Dermis blood vessel endothelial cell (primary cell): ENCODE measurements around the gene PLS3. TPM values are rescaled to one million over a fixed set of nuclear protein-coding genes. Genes with fewer than 3 reads are reported as not detected.

Experiments used
- DNase-seq: peaks from one replicate; pipeline ENCODE4 v3.0.0; 2010
- total RNA-seq: library from RNA; depleted of rRNA; stranded (reverse); fragments of >200 nt; gene quantifications from 2 replicates; pipeline ENCODE4 v1.2.3, GENCODE V29; 2014

Gene PLS3
- total RNA-seq, 1 donor from 2014 or later: 530 TPM

GRCh38 chrX:115573185-115573584 is 12.2 kb downstream of the PLS3 start:
- DNase-seq: no peak

DNA sequence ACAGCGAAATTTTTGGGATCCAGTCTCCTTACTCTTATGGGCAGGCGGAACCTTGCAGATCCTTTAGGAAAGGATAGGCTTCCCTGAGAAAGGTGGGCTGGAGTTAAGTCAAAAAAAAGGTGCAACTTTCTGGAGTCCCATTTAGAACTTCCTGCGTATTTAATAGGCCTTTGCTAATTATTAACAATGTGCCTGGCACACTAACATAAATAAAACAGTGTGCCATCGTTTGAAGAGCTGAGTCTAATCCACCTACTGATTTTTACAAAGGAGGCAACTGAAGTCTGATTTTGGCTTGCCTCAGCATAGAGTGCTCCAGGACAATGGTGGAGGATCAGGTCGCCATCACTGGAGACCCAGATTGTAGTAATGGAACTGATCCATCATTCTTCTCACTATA is 15.7 kb downstream of the PLS3 start:
- no peak for DNase-seq

GRCh38 chrX:115579327-115579726 is 18.4 kb downstream of the PLS3 start:
- DNase-seq: no peak

DNA sequence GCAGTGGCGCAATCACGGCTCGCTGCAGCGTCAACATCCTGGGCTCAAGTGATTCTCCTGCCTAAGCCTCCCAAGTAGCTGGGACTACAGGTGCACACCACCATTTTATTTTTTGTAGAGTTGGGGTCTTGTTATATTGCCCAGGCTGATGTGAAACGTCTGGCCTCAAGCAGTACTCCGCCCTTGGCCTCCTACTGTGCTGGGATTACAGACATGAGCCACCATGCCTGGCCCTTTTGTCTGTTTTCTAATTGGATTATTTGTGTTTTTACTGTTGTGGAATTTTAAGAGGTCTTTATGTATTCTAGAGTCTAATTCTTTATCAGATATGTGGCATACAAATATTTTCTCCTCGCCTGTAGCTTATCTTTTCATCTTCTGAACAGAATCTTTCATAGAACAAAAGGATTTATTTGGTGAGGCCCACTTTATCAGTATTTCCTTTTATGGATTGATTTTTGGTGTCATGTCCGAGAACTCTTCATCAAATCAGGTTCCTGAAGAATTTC is 18.9 kb downstream of the PLS3 start:
- no peak for DNase-seq

DNA sequence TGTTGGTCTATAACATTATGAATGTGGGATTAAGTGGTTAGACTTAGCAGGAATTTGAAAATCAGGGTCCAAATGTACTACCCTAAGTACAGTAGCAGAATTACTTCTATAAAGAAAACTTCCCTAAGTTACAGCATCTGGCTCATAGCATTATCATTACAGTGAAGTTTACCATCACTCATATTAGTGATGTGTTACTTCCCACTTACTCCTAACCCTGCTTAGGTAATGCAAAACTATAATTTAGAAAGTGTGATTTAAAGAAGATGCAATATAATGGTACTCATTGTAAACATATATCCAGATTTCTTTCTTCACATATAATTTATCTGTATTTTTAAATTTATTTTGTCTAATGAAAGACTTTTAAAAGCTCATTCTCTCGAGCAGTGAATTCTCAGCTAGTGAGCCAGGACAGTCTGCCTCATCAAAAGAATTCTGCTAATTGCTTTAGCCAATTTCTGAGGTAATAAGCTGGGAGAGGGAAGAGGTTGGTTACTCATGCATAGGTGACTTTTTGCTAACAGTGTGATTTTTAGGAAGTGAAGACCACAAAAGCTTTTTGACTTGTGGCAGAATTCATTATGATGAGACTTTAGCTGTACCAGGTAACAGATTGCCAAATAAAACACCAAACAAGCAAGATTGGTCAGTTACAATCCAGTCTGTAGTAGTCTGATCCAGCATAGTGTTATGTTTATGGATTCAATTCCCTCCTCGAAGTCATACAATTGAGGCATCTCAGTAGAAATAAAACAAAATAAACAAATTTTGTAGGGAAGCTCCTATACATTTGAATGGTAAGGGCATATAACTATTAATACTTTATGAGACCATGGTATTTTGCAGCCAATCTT is 21.0 kb downstream of the PLS3 start:
- DNase-seq: no peak

DNA sequence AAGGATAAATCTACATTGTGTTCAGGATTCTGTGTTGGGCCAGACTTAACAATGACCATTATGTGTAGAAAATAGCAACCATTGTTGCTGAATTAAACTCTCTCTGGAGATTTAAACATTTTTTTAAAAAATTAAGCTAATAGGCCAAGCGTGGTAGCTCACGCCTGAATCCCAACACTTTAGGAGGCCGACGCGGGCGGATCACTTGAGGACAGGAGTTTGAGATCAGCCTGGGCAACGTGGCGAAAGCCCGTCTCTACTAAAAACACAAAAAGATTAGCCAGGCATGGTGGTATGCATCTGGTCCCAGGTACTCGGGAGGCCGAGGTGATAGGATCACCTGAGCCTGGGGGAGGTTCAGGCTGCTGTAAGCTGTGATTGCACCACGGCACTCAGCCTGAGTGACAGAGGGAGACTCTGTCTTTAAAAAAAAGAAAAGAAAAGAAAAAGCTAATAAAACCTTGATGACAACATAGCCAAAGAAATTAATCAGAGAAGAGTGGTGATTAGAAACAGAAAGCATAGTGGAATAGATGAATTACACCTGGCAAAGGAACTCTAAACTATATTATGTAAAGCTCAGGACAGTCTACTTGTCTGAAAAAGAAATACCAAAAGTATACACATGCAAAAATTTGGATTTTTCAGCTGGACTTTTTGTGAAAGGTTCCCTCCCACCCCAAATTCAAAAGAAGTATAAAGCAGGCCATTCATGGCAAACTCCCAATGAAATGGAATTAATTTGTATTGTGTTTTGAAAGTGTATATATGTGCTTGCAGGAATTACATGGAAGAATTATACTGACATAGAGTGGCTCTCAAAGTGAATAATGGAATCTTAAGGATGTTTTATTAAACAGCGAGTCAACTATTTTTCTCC is 21.9 kb downstream of the PLS3 start:
- no peak for DNase-seq

GRCh38 chrX:115583496-115584004 is 22.6 kb downstream of the PLS3 start:
- DNase-seq: peak; percentile 28

DNA sequence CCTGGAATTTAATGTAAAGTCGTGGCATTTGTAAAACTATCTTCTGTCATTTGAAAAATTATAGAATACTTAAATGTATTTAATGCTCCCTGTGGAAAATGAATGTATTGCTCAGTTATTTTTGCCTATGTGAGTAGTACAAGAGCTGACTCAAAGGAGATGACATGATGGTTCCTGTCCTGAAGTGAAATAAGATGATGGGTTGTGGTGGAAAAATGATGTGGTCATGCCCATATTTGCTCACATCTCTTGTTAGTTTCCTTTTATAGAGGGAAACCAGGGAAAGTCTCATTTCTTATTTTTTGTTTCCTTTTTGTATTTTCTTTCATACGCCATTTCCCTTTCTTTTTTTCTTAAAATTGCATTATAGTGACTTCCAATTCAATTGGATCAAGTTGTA is 23.7 kb downstream of the PLS3 start:
- peak; percentile 71 for DNase-seq

DNA sequence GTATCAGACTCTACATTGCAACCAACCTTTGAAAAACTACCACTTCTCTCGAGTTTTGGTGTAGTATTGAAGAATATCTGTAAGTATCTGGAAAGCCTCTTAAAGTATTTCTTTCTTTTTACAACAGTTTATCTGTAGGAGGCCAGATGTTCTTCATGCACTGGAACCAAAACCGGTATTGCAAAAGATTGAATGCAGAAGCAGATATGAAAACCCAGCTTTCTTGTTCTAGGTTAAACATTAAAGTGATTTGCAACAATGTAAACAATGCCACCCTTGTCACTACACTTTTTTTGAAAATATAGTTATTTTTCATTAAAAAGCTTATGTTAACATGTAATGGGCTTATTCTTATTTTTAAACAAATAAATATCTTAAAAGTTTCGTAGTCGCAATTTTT is 27.2 kb downstream of the PLS3 start:
- no peak for DNase-seq

DNA sequence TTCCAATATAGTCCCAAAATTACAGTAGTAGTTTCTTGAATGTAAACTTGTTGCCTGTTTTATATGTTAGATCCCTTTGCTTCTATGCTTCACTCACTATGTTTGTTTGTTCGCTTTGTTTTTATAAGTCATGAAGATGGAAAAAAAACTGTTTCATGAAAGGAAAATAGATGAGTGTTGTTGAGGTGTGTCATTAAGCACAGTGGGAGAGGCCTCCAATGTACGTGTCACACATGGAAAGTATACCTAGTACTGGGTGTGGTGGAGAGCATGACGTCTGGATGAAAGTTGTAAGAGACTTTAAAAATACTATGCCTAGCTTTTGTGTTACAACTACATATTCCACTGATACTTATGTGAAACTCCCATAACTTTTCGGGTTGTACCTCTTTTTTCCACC is 28.4 kb downstream of the PLS3 start:
- no peak for DNase-seq

DNA sequence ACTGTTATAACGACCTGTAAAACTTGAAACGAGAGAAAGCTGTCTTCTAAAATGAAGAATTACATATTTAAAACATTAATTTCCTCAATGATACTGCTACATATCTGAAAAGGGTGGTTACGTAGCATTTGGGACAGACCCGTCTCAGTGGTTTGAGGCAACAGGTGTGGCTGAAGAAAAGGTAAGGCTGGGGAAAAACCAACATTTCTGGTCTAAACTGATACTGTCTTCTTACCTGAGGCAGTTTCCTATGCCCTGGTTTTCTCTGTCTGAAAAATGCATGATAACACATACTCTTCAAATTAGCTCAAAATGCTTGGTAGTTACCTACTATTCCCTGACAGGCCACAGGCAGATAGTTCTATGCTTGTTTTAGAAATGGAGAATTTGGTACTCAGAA is 30.4 kb downstream of the PLS3 start:
- DNase-seq: no peak

DNA sequence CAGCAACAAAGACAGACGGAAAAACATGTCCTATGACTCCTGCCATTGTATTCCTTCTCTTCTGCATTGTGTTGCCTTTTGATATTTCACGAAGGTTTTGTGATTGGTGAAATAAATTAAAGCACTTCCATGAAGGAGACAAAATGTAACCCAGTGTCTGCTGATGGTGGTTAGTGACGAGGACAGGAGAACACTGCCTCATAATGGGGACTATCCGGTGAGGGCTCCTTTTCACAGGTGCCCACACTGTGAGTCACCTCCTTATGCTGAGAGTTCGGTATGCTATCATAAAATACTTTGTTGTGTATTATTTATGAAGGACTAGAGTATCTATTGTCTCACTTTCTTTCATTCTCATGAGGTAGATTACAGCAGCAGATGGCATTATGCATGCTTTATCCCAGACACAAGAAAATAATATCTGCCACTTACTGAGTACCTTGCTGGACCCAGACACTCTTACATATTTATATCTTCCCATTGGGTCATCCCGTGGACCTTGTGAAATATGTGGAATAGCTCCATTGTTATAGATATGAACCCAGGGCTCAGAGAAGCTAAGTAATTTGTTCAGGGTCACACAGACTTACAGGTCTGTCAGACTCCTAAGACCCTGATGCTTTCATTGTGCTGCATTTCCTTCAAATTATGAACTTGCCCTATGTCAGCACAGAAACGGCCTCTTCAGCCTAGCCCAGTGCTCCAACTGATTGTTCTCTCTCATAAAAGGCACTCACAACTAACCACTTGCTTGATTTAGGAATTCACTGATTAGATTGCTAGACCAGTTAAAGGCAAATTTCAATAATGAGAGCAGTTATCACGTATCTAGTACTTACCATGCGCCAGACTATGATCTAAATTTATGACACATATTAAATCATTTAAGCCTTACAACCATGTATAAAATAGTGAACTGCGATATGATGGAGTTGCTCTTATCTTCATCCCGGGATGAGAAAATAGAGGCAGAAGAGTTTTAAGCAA is 31.2 kb downstream of the PLS3 start:
- peak; percentile 60 for DNase-seq

DNA sequence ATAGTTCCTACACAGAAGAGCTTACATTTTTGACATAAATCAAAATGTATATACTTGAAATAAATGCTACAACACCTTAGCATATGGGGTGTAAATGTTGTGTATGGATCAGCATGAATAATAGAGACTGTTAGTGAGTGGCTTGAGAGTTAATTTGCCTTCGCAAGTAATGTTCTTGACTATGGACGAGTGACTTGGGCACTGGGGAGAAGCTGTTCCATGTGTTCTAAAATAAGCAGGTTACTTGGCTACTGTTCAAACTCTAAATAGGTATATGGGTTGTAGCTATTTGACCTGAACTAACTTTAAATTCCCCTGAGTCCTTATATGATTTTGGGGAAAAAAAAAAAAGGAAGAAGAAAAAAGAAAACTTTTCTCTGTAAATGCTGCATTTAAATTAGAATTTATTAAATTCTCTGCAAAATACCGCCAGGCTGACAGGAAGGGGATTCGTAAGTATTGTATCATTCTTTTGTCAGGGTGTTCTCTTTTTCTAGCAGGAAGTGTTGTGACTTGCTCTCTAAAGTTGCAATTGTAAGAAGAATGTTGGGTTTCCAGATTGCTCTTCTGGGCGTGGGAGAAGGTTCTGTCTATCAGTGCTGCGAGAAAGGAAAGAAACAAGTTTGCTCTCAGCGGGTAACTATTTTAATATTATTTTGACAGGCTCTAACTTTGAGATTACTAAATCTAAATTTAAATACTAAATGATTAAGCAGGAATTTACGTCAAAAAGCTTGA is 32.2 kb downstream of the PLS3 start:
- DNase-seq: peak; percentile 66

GRCh38 chrX:115595049-115595448 is 34.1 kb downstream of the PLS3 start:
- peak; percentile 66 for DNase-seq

GRCh38 chrX:115598556-115598955 is 37.6 kb downstream of the PLS3 start:
- no peak for DNase-seq

- DNase-seq: no peak
Observed at GRCh38 chrX:115602308-115602707, 41.3 kb downstream of the PLS3 start.

GRCh38 chrX:115602729-115603389 is 41.9 kb downstream of the PLS3 start:
- no peak for DNase-seq

DNA sequence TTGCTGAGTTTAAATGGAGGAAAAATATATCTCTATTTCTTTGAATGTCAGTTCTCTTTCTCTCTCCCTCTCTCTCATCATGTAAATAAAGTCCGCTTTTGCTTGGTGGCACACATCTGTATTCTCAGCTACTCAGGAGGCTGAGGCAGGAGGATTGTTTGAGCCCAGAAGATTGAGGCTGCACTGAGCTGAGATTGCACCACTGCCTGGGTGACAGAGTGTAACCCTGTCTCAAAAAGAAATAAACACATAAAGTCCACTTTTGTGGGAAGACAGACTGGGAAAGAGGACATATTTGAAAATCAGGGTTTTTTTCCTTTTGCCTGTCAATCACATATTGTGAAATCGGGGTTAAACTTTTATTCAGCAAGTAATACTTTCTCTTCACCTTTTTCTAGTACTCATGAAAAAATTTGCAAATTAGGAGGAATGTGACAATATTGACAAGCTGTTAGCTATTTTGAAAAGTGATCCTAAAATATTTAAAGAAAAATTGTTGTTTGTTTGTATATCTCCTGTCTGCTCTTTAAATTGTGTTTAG is 42.6 kb downstream of the PLS3 start:
- DNase-seq: no peak

DNA sequence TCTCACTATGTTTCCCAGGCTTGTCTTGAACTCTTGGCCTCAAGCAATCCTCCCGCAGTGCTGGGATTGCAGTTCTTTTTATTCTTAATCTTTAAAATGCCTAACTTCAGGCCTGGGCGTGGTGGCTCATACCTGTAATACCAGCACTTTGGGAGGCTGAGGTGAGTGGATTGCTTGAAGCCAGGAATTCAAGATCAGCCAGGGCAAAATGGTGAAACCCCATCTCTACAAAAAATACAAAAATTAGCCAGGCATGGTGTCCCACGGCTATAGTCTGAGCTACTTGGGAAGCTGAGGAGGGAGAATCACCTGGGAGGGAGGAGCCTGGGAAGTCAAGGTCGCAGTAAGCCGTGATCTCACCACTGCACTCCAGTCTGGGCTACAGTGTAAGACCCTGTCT is 45.9 kb downstream of the PLS3 start:
- DNase-seq: no peak

DNA sequence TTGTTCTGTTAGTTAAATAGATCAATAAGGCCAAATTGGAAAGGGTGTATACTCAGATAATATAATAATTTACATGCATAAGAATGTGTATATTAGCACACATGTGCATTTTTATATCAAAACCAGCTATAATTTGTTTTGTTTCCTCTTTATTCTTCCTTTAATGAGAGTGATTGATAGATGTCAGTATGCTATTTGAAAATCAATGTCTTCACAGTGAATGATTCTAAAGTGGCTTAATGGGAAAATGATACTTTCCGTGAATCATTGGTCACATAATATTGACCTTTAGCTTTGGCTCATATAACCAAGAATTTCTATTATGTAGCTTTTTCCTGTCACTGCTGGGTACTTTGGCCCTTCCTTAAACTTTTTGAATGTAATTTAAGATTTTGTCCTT is 48.6 kb downstream of the PLS3 start:
- no peak for DNase-seq
